PC-9 (cell line): Measurements from ENCODE around the gene RNLS. TPM values are rescaled to one million over a fixed set of nuclear protein-coding genes. Genes with fewer than 3 reads are reported as not detected.

Experiments used
- BruUV-seq: library from RNA; stranded (reverse); fragments of 400-500 nt; replicated peaks from 2 replicates; lab custom pipeline; 2021; lab: Mats Ljungman, UMichigan
- CTCF ChIA-PET: fragments of 300-600 bp; sonication (Branson Sonifier 250); formaldehyde crosslinking; loops from one replicate; lab custom pipeline; 2022; ENCODE audit warnings: antibody characterized with exemption; lab: Charles Lee
- POLR2A ChIA-PET: fragments of 300-600 bp; sonication (Branson Sonifier 250); formaldehyde crosslinking; loops from one replicate; lab custom pipeline; 2022; ENCODE audit warnings: antibody characterized with exemption; ENCODE audit not compliant: unreplicated experiment; lab: Charles Lee
- DNase-seq, 2 experiments: peaks; one replicate each; pipeline versions ENCODE4 v3.0.0 to v3.0.0-alpha.2; 2015 to 2022; ENCODE audit warnings: mixed read lengths in 1 of 2
- H2AFZ ChIP-seq: fragments of 200-600 bp; sonication (generic); 2 replicates; pipeline ENCODE4 v1.8.1; 2017; ENCODE audit warnings: antibody characterized with exemption
- H3F3A ChIP-seq: fragments of 200-600 bp; sonication (generic); 2 replicates; pipeline ENCODE4 v1.8.1; 2017; ENCODE audit warnings: antibody characterized with exemption, mild to moderate bottlenecking, low read depth; ENCODE audit not compliant: insufficient read depth
- H3K27ac ChIP-seq: fragments of 200-600 bp; sonication (generic); 2 replicates; pipeline ENCODE4 v1.6.1; 2016; ENCODE audit warnings: mixed run types
- H3K27me3 ChIP-seq: fragments of 200-600 bp; sonication (generic); 2 replicates; pipeline ENCODE4 v1.6.1; 2016; ENCODE audit warnings: low read depth, mixed run types; ENCODE audit not compliant: insufficient read depth
- H3K36me3 ChIP-seq: fragments of 200-600 bp; sonication (generic); 2 replicates; pipeline ENCODE4 v1.6.1; 2016; ENCODE audit warnings: low read depth, mixed run types
- H3K4me1 ChIP-seq: fragments of 200-600 bp; sonication (generic); replicated peaks from 2 replicates; pipeline ENCODE4 v1.6.1; 2016; ENCODE audit warnings: mixed run types; ENCODE audit not compliant: insufficient read depth
- H3K4me2 ChIP-seq: fragments of 200-600 bp; sonication (generic); 2 replicates; pipeline ENCODE4 v1.6.1; 2017; ENCODE audit warnings: mixed run types
- H3K4me3 ChIP-seq: fragments of 200-600 bp; sonication (generic); 2 replicates; pipeline ENCODE4 v1.6.1; 2016; ENCODE audit warnings: mixed run types
- H3K79me2 ChIP-seq: fragments of 200-600 bp; sonication (generic); 2 replicates; pipeline ENCODE4 v1.6.1; 2017; ENCODE audit warnings: low read depth, mixed run types
- H3K9me2 ChIP-seq: fragments of 200-600 bp; sonication (generic); 2 replicates; pipeline ENCODE4 v1.8.1; 2017; ENCODE audit warnings: mild to moderate bottlenecking; ENCODE audit not compliant: insufficient read depth
- H3K9me3 ChIP-seq: fragments of 200-600 bp; sonication (generic); 2 replicates; pipeline ENCODE4 v1.8.1; 2016; ENCODE audit warnings: low read depth; ENCODE audit not compliant: insufficient read depth
- H4K20me1 ChIP-seq: fragments of 200-600 bp; sonication (generic); 2 replicates; pipeline ENCODE4 v1.8.1; 2017; ENCODE audit not compliant: insufficient read depth
- CTCF ChIP-seq: fragments of 200-600 bp; sonication (generic); conservative IDR thresholded peaks from 2 replicates; pipeline ENCODE4 v1.6.1; 2017; ENCODE audit warnings: mixed run types, antibody characterized with exemption, mild to moderate bottlenecking, moderate library complexity
- EZH2 ChIP-seq: fragments of 200-600 bp; sonication (generic); IDR thresholded peaks from 2 replicates; pipeline ENCODE4 v1.8.0; 2017; ENCODE audit warnings: antibody characterized with exemption, low read depth
- intact Hi-C: fragments of 100-400 bp; cut with micrococcal nuclease; formaldehyde crosslinking; loops from one replicate; pipeline ENCODE4 v1.10.0; 2022; ENCODE audit not compliant: unreplicated experiment
- total RNA-seq: library from RNA; stranded (reverse); gene quantifications from 2 replicates; pipeline ENCODE4 v1.2.3, GENCODE V29; 2021

Gene RNLS
- total RNA-seq, 1 experiment from 2014 or later: not detected

GRCh38 chr10:88401671-88402347 is 181.3 kb downstream of the RNLS start:
- Histone ChIP-seq H3K36me3 (no peaks in the 10 kb centered on the region), H3K9me2 (no peaks in the 10 kb centered on the region), H3K27me3 (no peaks in the 10 kb centered on the region), H3K4me1 (no peaks in the 10 kb centered on the region), H3K4me2 (no peak overlapping the region), H3K79me2 (no peaks in the 10 kb centered on the region), H3K27ac (no peak overlapping the region), H4K20me1 (no peaks in the 10 kb centered on the region), H2AFZ (no peak overlapping the region), H3K4me3 (no peak overlapping the region), H3F3A (no peaks in the 10 kb centered on the region), H3K9me3 (peaks cover 4% of the 10 kb centered on the region; the same call in 1 of the 2 replicates)
- intact Hi-C loops: loop anchor here (5.0 kb wide), 1 partner anchor 150 kb away; no protein-coding TSS in a partner anchor
- no peak for TF ChIP-seq EZH2
- TF ChIP-seq CTCF: peak; percentile 36; the same call in 1 of the 2 replicates
- CTCF ChIA-PET: no interaction called here
- DNase-seq: no peak
- BruUV-seq: no TSS peak
- POLR2A ChIA-PET: interaction anchor here (0.6 kb wide), 1 partner anchor 9 kb away, joined by 3 read pairs; no protein-coding TSS in a partner anchor

GRCh38 chr10:88399240-88399639 is 183.9 kb downstream of the RNLS start:
- no peak for TF ChIP-seq EZH2
- no peak for TF ChIP-seq CTCF
- POLR2A ChIA-PET: no interaction called here
- BruUV-seq: no TSS peak

GRCh38 chr10:88395677-88396076 is 187.4 kb downstream of the RNLS start:
- H3K79me2 ChIP-seq: no peaks in the 10 kb centered on the region
- intact Hi-C loops: no loop called here
- H2AFZ ChIP-seq: no peak overlapping the region
- TF ChIP-seq CTCF (no peak), EZH2 (no peak)
- no peaks in the 10 kb centered on the region for H4K20me1 ChIP-seq
- no peaks in the 10 kb centered on the region for H3K27me3 ChIP-seq
- H3F3A ChIP-seq: no peaks in the 10 kb centered on the region
- ChIA-PET POLR2A (interaction anchor here (0.6 kb wide), 1 partner anchor 163 kb away, joined by 3 read pairs; no protein-coding TSS in a partner anchor), CTCF (no interaction called here)
- H3K27ac ChIP-seq: no peak overlapping the region
- peaks cover 4% of the 10 kb centered on the region; the same call in 1 of the 2 replicates for H3K9me3 ChIP-seq
- no peak overlapping the region for H3K4me2 ChIP-seq
- DNase-seq: no peak
- no peaks in the 10 kb centered on the region for H3K9me2 ChIP-seq
- H3K36me3 ChIP-seq: no peaks in the 10 kb centered on the region
- no TSS peak for BruUV-seq
- H3K4me1 ChIP-seq: no peaks in the 10 kb centered on the region
- no peak overlapping the region for H3K4me3 ChIP-seq

More at GRCh38 chr10:88399240-88399639, 183.9 kb downstream of the RNLS start:
- peaks cover 4% of the 10 kb centered on the region; the same call in 1 of the 2 replicates for H3K9me3 ChIP-seq
- no peaks in the 10 kb centered on the region for H3K36me3 ChIP-seq
- no peak overlapping the region for H3K4me3 ChIP-seq
- no peaks in the 10 kb centered on the region for H3K9me2 ChIP-seq
- H3K4me2 ChIP-seq: no peak overlapping the region
- H3K79me2 ChIP-seq: no peaks in the 10 kb centered on the region
- no peak overlapping the region for H3K27ac ChIP-seq
- no peaks in the 10 kb centered on the region for H3K4me1 ChIP-seq
- no peaks in the 10 kb centered on the region for H4K20me1 ChIP-seq
- CTCF ChIA-PET: no interaction called here
- DNase-seq: no peak
- no peaks in the 10 kb centered on the region for H3K27me3 ChIP-seq
- intact Hi-C loops: no loop called here
- no peak overlapping the region for H2AFZ ChIP-seq
- H3F3A ChIP-seq: no peaks in the 10 kb centered on the region
